SK-N-DZ (cell line): ENCODE data around the gene KDM4B.
"Not testable (repeated sequence)": the region's sequence is repeated elsewhere in the genome, so short reads cannot be mapped to it uniquely, and the experiment has no call there.

ENCODE experiments used
- DNase-seq: peaks from one replicate; pipeline ENCODE4 v3.0.0-alpha.2; 2015; ENCODE audit warnings: low spot score

Gene KDM4B

GRCh38 chr19:5147074-5147977 lies 178.4 kb downstream of the KDM4B start:
- no peak for DNase-seq

GRCh38 chr19:5147978-5148793 lies 179.3 kb downstream of the KDM4B start:
- no peak for DNase-seq

- no peak for DNase-seq
These were observed 179.9 kb downstream of the KDM4B start for GRCh38 chr19:5148794-5149190.

GRCh38 chr19:5149508-5149907 lies 180.6 kb downstream of the KDM4B start:
- DNase-seq, result no peak

GRCh38 chr19:5149932-5150901 lies 181.3 kb downstream of the KDM4B start:
- DNase-seq, result no peak

DNA sequence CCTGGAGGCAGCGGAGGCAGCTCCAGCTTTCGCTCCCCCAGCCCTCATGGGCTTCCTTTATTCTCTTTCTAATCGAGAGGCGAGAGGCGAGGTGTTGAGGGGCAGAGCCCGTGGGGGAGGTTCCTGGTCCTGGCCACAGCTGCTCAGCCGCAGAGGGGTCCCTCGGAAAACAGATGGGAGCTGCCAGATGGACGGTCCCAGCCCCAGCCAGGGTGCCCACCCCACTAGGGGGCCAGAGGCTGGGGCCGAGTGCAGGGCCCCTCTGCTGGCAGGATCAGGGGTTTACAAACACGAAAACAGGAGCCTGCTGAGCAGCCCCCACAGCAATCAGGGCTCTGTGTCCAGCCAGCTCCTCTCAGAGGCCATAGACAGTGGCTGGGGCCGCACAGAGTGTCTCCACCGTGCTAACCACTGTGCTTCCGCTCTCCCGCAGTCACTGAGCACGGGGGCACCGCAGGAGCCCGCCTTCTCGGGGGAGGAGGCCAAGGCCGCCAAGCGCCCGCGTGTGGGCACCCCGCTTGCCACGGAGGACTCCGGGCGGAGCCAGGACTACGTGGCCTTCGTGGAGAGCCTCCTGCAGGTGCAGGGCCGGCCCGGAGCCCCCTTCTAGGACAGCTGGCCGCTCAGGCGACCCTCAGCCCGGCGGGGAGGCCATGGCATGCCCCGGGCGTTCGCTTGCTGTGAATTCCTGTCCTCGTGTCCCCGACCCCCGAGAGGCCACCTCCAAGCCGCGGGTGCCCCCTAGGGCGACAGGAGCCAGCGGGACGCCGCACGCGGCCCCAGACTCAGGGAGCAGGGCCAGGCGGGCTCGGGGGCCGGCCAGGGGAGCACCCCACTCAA lies 182.2 kb downstream of the KDM4B start:
- DNase-seq, result no peak

DNA sequence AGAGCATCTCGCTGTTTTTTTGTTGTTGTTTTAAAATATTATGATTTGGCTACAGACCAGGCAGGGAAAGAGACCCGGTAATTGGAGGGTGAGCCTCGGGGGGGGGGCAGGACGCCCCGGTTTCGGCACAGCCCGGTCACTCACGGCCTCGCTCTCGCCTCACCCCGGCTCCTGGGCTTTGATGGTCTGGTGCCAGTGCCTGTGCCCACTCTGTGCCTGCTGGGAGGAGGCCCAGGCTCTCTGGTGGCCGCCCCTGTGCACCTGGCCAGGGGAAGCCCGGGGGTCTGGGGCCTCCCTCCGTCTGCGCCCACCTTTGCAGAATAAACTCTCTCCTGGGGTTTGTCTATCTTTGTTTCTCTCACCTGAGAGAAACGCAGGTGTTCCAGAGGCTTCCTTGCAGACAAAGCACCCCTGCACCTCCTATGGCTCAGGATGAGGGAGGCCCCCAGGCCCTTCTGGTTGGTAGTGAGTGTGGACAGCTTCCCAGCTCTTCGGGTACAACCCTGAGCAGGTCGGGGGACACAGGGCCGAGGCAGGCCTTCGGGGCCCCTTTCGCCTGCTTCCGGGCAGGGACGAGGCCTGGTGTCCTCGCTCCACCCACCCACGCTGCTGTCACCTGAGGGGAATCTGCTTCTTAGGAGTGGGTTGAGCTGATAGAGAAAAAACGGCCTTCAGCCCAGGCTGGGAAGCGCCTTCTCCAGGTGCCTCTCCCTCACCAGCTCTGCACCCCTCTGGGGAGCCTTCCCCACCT lies 183.3 kb downstream of the KDM4B start:
- DNase-seq, result no peak

DNA sequence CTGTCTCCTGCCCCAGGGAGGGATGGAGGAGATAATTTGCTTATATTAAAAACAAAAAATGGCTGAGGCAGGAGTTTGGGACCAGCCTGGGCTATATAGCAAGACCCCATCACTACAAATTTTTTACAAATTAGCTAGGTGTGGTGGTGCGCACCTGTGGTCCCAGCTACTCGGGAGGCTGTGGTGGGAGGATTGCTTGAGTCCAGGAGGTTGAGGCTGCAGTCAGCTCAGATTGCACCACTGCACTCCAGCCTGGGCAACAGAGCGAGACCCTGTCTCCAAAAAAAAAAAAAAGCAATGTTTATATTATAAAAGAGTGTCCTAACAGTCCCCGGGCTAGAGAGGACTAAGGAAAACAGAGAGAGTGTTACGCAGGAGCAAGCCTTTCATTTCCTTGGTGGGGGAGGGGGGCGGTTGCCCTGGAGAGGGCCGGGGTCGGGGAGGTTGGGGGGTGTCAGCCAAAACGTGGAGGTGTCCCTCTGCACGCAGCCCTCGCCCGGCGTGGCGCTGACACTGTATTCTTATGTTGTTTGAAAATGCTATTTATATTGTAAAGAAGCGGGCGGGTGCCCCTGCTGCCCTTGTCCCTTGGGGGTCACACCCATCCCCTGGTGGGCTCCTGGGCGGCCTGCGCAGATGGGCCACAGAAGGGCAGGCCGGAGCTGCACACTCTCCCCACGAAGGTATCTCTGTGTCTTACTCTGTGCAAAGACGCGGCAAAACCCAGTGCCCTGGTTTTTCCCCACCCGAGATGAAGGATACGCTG lies 184.0 kb downstream of the KDM4B start:
- no peak for DNase-seq

GRCh38 chr19:5153601-5154128 lies 184.8 kb downstream of the KDM4B start:
- no peak for DNase-seq

DNA sequence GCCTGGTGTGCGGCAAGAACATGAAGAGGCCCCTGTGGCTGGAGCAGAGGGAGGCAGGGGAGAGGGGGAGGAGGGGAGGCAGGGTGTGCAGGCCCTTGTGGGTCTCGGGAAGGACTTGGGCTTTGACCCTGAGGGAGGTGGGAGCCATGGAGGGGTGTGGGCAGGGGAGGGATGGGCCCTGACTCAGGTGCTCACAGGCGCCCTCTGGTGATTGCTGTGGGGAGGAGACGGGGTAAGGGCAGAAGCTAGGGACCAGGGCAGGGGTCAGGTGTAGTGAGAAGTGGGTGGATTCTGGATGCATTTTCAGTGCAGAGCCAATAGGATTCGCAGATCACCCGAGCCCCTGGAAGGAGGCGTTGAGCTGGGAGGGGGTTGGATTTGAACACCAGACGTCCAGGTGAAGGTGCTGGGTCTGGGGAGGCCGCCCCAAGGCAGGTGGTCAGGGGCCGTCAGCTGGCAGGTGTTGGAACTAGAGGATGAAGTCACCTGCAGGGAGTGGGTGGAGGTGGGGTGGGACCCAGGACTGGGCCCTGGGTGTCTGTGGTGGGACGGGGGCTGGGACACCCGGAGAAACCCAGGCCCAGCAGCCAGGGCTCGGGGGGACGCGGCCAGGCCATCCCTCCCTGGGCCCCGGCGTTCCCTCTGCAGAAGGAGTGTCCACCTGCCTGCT lies 185.4 kb downstream of the KDM4B start:
- DNase-seq, result peak; percentile 40

- no peak for DNase-seq
These were observed 186.0 kb downstream of the KDM4B start for GRCh38 chr19:5154799-5155426.

- no peak for DNase-seq
These were observed 186.8 kb downstream of the KDM4B start for GRCh38 chr19:5155586-5156210.

- DNase-seq, result peak; percentile 39
These were observed 187.5 kb downstream of the KDM4B start for GRCh38 chr19:5156231-5156986.

DNA sequence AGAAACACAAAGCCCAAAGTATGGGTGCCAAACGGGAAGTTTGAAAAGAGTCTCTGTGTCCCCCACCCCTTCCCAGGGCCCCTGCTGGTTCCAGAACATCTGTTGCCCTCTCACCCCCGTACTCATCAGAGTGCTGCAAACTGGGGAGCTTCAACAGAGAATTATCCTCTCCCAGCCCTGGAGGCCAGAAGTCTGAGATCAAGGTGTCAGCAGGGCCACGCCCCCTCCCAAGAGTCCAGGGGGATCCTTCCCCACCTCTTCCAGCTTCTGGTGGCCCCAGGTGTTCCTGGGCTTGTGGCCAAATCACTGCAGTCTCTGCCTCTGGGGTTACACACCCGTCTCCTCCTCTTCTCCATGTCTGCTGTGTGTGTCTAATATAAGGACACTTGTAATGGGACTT lies 188.3 kb downstream of the KDM4B start:
- no peak for DNase-seq

GRCh38 chr19:5158549-5159134 lies 189.7 kb downstream of the KDM4B start:
- DNase-seq, result not testable (repeated sequence)
